GM18498 (cell line): ENCODE data around the gene PVALEF.

Source experiments
- ATAC-seq: cut with Tn5 transposase; IDR thresholded peaks from one replicate; pipeline ENCODE4 v1.9.1; 2021; ENCODE audit warnings: mild to moderate bottlenecking, moderate library complexity; ENCODE audit not compliant: unreplicated experiment

The PVALEF gene

DNA sequence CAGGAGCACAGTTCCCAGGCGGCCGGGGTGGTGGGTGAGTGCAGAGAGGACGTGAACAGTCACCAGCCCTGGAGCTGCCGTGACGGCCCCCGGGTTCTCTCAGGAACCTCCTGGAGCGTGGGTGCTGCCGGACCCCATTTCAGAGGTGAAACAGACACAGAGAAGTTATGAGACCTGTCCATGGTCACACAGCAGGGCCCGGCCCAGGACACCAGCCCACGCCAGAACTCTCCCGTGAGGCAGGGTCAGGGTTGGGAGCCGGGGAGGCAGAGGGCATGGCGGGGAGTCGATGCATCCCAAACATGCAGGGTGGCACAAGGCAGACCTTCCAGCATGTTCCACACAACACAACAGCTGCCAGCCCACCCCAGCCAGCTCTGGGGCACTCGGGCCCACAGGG is 3.8 kb upstream of the PVALEF start:
- ATAC-seq: no peak

DNA sequence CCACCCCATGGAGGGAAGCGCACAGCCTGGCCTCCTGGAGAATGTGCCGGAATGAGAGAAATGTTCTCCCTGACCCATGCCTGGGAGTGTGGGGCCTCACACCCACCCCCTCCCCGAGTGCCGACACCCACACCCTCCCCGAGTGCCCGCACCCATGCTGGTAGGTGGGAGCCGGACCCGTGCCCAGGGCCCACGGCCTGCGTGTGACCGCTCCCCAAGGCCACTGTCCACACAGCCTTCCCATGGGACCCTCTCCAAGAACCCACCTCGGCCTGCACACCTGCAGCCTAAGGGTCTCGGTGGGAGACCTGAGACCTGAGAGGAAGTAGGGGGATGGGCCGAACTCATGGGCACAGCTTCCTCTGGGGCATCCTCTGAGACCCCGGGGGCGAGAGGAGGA is 3.3 kb upstream of the PVALEF start:
- no peak for ATAC-seq

DNA sequence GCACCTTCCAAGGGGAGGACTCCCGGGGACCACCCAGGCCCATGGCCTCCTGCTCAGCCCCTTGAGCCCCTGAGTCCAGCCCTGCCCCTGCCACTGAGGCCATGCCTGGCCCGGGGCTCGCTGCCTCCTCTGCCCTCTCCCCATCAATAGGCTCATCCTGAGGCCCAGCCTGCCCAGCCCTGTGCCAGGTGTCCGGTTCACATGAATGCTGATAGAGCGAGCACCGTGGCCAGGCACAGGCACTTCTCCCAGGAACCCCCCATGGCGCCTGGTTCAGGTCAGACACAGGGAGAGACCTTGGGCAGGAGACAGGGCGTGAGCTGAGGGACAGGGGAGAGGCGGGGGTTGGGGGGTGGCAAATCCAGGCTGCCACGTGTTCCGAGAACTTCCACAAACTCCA is 2.8 kb upstream of the PVALEF start:
- ATAC-seq: no peak

DNA sequence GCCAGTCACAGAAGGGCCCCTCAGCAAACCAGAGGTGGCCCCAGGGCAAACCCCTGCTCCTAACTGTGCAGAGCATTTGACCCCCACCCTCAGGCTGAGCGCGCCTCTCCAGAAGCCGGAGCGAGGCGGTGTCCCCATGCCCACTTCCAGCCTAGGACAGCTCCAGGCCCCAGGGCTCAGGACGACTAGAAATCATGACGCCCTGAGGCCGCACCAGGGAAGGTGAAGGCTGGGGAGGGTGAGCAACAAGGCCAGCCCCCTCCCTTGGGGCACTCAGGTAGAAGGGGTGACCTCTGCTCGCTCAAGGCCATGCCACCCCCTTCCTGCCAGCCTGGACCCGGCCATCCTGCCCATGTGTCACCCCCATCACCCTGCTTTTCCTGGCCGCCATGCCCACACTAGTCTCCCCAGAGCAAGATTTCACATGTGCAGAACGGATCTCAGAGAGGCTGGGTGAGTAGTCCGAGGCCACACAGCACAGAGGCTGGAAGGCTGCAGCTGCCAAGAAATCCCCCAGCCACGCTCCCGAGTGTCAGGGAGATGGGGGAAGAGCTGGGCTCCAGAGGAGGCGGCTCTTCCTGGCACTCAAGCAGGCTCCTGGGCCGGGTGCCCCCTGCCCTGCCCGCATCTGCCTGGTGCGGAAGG is 2.1 kb upstream of the PVALEF start:
- ATAC-seq: no peak

DNA sequence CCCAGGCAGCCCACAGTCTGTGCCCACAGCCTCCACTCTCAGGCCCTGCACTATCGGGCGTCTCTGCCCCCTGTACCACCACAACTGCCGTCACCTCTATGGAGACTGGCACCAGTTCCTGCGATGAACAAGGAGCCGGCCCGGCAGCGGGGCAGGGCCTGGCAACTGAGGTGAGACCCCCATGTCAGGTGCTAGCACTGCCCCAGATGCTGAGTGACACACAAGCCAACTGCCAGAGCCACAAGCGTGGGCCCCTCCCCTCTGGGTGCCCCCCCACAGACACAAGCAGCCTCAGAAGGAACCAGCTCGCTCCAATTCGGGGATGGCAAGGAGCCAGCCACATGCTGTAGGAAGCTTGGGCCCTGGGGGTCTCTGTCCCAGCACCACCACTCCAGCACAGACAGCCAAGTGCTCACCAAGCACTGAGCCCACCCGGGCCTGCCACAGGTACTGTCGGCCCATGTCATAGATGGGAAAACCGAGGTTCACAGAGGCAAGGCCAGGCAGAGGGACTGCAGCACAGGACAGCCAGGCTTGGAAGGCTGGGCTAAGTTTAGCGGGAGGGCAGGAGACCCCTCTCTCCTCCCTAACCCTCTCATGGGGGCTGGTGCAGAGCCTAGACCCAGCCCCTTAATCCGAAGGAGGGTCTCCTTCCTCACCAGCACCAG is 1.5 kb upstream of the PVALEF start:
- ATAC-seq: no peak

DNA sequence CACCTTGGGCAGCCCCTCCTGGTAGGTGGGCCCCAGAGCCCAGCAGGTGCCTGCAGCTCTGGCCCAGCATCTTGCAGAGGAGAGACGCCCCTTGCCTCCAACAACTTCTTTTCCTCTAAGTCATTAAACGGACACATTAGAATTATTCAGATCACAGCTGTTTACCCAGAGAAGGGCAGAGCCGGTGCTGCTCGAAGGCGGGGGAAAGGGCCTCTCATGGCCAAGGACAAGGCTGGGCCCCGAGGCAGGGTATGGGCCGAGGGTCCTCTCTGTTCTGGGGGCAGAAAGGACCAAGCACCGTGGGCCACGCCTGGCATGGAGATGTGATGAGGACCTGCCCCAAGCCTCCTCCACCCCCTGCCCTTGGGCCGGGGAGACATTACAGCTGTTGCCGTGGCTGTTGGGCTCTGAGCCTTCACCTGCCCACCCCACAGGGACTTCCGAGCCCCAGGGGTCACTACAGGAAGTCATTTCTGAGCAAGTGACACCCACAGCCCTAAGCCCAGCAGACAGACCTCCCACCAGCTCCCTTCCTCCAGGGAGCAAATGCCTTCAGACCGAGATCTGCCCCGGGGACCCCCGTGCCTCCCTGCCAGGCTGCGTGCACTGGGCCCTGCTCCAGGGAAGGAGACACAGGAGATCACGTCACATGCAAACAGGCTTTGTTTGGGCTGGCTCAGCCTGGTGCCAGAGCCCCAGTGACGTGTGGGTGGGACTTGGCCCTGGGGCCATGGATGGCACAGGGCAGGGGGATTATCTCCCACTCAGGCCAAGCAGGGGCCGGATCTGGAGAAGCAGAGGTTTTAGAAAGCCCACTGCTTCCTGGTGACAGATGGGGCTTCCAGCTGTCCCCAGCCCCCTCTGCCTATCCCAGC is 699 bp upstream of the PVALEF start:
- no peak for ATAC-seq

DNA sequence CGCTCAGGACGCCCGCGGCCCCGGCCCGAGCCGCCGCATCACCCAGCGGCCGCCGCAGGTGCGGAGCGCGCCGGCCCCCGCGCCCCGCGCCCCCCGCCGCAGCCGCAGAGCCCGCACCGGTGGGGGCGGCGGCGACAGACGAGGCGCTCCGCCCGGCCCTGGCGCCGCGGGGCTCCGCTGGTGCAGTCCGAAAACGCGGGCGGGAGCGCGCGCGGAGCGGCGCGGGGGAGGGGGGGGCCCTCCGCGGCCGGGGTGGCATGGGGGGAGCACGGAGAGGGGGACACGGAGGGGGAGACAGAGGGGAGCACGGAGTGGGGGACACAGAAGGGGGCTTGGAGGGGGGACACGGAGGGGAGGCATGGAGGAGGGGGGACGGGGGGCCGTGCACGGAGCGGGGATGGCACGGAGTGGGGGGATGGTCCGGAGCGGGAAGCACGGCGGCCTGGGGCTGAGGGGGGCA is 756 bp downstream of the PVALEF start, which contains the start of gene AATK:
Gene AATK (minus strand): TSS at position 189 of the 460 bp plus-strand sequence. CDS start 229 bp downstream, outside the sequence.
- no peak for ATAC-seq

DNA sequence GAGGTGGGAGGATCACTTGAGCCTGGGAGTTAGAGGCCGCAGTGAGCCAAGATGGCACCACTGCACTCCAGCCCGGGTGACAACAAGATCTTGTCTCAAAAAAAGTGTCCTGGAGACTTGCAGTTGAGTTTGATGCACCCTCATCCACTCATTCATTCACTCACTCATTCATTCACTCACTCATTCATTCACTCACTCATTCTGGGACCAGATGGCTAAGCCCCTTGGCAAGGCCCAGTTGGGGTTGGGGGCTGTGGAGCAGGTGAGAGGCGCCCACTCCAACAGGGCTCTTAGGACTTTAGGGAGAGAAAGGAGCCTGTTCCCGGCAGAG is 1.9 kb downstream of the PVALEF start:
- ATAC-seq: no peak

DNA sequence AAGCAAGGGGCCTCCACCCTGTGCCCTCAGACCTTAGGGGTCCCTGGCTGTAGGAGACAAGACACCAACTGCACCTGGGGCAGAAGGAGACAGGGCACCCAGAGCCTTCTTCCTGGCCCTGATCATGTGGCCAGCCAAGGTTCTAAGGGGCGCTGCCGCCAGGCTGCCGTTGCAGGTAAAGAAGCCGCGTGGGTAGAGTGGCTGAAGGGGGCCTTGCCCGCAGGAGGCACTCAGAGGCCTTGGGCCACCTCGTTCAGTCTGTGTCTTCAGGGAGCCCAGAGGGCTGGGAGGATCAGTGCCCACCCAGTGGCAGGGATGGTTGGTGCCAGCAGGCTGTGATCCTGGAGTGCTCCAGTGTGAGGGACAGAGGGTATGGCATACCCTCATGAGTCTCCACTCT is 2.3 kb downstream of the PVALEF start:
- ATAC-seq: no peak

DNA sequence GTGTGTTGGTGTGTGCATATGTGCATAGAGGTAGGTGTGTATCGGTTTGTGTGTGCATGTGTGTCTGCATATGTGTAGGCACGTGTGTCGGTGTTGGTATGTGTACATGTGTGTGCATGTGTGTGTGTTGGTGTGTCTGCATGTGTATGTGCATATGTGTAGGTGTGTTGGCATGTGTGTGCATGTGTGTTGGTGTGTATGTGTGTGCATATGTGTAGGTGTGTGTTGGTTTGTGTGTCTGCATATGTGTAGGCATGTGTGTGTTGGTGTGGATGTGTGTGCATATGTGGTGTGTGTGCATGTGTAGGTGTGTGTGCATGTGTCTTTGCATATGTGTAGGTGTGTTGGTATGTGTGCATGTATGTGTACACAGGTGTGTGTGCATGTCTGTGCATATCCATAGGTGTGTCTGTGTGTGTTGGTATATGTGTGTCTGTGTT is 4.6 kb downstream of the PVALEF start:
- no peak for ATAC-seq

DNA sequence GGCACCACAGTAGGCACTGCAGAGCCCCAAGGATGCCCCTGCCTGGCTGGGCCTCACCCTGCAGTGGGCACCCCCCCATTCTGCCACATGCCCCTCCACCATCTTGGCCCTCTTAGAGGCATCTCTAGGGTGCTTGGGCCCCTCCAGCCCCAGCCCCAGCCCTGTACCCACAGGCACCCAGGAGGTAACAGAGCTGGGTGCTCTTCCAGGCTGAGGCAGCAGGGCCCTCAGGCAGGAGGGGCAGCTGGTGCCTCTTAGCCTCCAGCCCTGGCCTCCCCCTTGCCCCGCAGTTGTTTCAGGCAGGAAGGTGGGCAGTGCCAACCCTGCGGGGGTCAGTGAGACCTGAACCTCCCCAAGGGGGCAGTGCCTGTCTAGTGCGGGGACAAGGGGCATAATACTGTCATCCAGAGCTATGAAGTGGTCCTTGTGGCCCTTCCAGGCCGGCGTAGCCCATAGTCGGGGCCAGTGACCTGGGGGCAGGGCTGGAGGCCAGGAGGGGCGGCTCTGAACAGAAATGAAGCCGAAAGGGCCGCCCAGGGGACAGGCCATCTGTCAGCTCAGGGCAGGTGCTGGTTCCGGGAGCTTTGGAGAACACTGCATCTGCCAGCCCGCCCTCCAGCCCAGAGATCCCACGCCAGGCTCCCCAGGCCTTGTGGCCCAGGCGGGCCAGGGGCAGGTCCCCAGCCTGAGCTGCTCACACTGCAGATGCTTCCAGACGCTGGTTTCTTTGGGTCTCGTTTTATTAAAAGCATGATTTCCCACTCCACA is 5.6 kb downstream of the PVALEF start:
- ATAC-seq: no peak

DNA sequence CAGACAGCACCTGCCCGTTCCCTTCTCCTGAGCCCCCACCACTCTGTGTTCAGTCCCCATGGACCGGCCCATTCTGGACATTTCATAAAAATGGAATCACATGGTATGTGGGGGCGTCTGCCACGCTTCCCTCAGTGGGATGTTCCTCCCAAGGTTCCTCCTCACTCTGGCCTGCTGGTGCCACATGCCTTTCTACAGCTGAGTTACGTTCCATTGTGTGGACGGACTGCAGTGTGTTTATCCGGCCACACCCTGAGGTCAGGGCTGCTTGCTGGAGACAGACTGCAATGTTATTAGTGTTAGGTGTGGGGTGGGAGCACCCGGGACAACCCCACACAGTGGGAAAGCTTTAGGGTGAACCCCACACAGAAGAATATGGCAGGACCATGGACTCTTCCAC is 6.6 kb downstream of the PVALEF start:
- no peak for ATAC-seq

DNA sequence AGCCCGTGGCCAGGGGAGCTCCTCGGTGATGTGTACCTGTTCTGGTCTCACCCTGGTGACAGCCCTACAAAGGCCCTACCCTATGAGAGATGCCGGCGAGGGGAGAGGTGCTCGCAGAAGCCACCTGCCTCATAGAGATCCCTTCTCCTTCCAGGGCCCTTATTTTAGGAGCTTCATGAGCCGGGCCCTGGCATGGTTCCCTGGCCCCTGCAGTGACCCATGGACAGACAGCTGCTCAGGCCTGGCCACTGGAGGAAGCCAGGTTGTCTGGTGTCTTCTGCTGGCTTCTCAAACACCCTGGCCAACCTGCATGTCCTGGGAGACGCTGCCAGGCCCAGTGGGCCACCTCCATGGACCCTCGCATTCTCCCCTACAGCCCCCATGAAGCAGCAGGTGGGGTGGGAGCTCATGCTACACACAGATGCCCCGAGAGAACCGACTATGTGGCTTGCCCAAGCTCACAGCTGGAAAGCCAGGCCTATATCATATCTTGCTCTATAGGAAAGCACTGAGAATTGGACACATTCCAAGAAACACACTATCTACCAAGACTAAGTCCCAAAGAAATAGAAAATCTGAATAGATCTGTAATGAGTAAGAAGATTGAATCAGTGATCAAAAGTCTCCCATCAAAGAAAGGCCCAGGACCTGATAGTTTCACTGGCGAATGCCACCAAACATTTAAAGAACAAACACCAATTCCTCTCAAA is 7.9 kb downstream of the PVALEF start:
- no peak for ATAC-seq

DNA sequence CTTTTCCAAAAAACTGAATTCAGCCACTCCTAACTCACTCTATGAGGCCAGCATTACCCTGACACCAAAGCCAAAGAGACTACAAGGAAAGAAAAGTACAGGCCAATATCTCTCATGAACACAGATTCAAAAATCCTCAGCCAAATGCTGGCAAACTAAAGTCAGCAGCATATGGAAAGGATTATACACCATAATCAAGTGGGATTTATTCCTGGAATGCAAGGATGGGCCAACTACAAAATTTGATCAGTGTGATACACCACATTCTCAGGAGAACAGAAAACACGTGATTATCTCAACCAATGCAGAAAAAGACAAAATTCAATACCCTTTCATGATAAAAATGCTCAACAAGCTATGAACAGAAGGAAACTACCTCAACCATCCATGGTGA is 8.5 kb downstream of the PVALEF start:
- no peak for ATAC-seq

DNA sequence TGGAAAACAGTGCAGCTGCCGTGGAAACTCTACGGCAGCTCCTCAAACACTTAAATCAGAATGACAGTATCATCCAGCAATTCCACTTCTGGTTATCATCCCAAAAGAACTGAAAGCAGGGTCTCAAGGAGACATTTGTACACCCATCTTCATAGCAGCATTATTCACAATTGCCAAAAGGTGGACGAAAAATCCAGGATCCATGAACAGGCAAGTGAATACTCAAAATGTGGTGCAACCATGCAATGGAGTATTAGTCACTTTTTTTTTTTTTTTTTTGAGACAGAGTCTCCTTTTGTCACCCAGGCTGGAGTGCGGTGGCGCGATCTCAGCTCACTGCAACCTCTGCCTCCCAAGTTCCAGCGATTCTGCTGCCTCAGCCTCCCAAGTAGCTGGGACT is 11.4 kb downstream of the PVALEF start:
- no peak for ATAC-seq

DNA sequence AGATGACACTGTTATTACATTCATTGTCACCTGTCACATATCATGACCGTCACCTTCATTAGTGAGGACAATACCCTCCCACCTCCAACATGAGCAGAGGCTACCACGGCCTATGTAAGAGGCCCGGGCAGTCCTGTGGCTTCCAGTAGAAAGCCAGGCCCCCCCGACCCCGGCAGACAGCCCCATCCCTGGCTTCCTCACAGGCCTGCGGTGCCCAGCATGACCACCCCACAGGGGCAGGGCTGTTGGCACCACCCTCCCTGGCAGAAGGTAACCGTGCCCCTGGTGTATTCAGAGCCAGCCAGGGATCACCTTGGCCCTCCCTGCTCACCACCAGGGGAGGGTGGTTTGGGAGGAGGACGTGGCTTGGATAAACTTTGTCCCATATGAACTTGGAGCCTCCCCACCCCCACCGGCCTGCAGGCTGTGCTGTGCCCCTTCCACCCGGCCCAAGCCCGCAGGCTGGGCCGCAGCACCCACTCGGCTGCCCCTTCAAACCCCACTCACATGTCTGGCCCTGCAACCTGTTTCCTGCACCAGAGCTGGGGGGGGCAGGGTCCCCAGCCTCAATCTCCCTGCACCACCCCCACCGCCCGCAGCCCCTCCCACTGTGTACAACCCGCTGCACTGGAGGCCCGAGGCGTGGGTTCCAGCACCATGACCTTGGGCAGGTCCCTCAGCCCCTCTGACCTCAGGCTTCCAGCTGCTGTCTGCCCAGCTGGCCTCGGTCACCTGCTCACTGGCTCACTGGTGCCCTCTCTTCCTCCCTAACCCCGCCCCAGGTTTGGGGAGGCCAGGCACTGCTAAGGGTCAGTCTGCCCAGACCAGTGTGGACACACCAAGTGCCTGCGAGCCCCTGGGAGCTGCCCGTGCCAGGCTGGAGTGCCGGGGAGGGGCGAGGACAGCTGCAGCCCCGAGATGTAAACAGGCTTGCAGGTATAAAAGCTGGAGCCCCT is 13.1 kb downstream of the PVALEF start:
- ATAC-seq: no peak

DNA sequence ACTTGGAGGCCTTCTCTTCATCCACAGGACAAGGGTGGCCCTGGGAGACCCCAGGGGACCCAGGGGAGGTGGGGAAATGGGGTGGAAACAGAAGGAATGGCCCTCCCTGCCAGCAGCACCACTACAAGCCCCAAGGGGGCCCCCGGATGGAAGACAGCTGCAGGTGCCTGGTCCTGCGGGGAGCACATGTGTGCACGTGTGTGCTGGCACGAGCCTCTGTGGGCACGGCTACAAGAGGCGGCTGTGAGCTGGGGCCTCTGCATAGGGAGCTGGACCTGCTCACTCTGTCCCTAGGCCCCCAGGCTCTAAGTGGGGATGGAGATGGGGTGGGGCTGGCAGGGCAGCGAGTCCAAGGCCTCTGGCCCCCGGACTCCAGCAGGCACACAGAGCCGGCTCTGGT is 13.9 kb downstream of the PVALEF start:
- no peak for ATAC-seq

DNA sequence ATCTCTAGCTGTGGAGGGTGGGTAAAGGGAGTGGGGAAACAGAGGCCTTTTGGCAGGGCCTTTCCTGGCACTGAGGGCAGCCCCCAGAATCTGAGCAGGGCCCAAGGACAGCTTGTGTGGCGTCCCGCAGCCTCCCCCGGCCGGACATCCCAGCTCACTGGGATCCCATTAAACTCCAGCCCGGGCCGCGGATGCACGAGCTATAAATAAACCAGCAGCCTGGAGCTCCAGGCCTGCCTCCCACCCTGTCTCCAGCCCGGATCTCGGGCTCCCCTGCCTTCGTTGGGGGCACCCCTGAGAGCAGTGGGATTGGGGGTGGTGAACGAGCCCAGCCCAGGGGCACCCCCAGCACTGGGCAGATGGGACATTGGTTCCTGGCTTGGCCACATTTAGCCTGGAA is 14.6 kb downstream of the PVALEF start:
- ATAC-seq: no peak
